Measurements from ENCODE around the gene SELENOO.
"Not testable (repeated sequence)": the region's sequence is repeated elsewhere in the genome, so short reads cannot be mapped to it uniquely, and the experiment has no call there.

The SELENOO gene

DNA sequence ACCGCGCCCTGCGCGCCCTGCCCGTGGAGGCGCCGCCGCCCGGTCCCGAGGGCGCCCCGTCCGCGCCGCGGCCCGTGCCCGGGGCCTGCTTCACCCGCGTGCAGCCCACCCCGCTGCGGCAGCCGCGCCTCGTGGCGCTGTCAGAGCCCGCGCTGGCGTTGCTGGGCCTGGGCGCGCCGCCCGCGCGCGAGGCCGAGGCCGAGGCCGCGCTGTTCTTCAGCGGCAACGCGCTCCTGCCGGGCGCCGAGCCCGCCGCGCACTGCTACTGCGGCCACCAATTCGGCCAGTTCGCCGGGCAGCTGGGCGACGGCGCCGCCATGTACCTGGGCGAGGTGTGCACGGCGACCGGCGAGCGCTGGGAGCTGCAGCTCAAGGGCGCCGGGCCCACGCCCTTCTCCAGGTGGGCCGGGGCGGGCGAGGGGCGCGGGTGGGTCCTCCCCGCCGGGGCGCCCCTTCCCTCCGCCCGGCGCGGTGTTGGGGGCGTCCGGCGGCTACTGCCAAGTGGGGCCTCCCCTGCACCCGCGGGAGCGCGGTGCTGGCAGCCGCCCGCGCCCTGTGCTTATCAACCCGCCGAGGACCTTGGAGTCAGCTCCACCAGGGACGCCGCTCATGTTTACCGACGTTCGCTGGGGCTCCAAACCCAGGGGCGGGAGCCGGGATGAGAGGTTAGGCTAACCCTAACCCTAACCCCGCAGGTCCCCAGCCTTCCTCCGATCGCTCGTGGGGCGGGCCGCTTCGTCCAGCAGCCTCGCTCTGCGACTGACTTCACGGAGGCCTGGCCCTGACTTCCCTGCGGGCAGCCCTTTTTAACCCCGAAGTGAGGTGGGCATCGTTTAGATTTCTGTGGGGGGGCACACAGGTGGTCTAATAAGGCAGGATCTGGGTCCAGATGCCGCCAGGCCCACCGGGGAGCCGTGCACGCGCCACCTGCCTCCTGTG, 649 bp downstream of the SELENOO start:
- DNase-seq, result no peak

DNA sequence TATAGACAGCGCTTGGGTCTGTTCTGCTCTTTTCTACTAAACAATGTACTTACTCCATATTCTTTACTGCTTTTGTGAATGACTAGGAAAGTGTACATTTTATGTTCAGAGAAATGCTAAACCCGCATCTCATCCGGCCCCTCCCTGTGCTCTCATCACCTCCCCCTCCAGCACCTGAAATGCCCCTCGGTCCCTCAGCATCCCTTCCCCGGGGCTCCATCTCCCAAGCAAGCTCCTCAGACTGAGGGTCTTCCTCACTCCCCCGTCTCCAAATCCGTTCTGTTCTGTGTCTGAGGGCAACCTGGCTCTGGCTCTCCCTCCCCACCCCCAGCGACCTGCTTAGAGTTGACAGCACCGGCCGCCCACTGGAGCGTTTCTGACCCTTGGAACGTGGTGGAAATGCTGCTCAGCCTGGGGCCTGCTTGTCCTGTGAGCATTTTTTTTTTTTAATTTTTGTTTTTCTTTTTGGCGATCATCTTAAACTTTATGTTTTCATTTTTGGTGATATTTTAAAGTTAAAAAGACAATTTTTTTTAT, 1.4 kb downstream of the SELENOO start:
- no peak for DNase-seq

DNA sequence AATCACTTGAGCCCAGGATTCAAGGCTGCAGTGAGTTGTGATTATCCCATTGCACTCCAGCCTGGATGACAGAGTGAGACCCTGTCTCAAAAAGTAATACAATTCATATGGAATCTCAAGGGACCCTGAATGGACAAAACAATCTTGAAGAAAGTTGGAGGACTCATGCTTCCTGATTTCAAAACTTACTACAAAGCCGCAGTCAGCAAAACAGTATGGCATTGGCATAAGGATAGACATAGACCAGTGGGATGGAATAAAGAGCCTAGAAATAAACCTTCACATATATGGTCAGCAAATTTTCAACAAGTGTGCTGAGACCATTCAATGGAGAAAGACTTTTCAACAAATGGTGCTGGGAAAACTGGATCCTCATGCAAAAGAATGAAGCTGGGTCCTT, 2.5 kb downstream of the SELENOO start:
- DNase-seq, result no peak

DNA sequence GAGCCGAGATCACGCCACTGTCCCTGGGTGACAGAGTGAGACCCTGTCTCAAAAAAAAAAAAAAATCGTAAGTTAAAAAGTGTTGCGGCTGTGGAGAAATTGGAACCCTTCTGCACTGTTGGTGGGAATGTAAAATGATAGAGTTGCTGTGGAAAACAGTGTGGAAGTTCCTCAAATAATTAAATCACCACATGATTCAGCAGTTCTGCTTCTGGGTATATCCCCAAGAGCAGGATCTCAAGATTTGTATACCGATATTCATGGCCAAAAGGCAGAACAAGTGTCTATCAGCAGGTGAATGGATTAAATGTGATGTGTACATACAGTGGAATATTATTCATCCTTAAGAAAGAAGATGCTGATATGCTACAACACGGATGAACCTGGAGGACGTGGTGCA, 3.8 kb downstream of the SELENOO start:
- DNase-seq, result no peak

DNA sequence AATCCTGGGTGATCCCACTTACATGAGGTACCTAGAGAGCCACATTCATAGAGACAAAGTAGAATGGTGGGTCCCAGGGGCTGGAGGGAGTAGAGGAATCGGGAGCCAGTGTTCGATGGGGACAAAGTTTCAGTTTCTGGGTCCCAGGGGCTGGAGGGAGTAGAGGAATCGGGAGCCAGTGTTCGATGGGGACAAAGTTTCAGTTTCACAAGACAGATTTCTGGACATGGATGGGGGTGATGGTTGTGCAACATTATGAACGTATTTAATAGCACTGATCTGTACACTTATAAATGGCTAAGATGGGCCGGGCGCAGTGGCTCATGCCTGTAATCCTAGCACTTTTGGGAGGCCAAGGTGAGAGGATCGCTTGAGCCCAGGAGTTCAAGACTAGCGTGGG, 4.2 kb downstream of the SELENOO start:
- not testable (repeated sequence) for DNase-seq

DNA sequence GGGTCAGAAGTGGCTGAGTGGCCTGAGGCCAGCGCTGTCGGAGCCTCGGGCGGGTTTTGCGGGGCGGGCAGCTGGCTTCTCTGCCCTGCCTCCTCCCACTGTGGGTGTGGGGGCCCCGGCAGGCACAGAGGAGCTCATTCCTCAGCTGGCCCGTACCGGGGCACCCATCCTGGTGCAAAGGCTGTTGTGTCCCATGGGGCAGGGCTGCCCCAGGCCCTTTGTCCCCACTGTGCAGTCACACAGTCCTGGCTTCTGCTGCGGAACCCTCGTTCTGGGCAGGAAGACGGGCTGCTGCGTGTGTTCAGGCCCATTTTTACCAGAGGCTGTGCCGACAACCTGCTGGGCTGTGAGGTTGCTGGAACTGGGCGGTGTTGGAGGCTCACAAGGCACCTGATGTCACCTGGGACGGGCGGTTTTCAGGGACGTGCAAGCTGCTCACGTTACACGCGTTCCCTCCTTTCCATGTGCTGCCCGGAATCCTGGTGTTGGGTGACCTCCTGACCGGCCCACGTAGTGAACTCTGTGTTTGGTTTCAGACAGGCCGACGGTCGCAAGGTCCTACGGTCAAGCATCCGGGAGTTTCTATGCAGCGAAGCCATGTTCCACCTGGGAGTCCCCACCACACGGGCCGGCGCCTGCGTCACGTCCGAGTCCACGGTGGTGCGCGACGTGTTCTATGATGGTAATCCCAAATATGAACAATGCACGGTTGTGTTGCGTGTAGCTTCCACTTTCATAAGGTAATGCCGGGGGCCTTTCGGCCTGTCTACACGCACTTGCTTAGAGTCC, 5.2 kb downstream of the SELENOO start:
- DNase-seq, result peak; percentile 20

- DNase-seq, result peak; percentile 43
Observed at GRCh38 chr22:50206599-50206998, 5.8 kb downstream of the SELENOO start.

- DNase-seq, result peak; percentile 64
Observed at GRCh38 chr22:50207383-50208140, 6.8 kb downstream of the SELENOO start.

GRCh38 chr22:50208430-50208938, 7.7 kb downstream of the SELENOO start:
- peak; percentile 32 for DNase-seq

DNA sequence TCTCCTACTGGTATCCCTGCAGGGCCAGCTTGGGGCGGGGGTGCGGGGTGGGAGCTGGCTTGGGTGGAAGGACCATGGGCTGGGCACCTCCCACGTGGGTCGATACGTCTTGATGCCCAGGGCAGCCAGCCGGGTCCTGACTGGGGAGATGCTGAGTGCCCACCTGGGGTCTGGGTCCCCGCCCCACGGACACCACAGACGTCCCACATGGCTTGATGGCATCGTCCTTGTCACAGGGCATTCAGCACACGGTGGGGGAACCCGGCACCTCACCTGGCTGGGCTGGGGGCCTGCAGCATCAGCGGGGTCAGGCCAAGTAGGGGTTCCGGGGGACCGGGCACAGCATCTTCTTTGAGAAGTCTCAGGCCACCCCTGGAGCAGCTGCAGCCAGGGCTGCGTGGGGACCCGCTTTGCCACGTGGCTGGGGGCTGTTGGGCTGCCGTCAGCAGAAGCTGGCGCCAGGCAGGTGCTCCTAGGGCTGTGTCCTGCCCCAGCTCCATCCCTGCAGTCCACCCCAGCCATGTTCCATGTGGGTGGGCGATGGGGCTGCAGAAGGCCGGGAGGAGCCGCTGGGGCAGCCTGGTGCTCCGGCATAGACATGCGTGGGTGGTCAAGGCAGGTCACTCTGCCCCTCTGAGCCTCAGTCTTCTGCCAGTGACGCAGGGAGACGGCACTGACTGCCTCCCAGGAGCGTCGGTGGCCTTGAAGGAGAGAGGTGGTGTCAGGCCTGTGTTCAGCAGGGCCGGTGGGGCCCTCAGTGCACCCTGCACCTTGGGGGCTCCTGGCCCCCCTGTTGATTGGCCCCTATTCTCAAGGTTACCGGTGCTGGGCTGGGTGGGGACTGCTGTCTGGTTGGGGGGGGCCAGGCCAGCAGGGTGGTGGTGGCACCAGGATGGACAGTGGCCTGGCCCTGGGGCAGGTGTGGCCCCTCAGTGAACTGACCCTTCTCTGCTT, 8.4 kb downstream of the SELENOO start:
- DNase-seq, result peak; percentile 31

DNA sequence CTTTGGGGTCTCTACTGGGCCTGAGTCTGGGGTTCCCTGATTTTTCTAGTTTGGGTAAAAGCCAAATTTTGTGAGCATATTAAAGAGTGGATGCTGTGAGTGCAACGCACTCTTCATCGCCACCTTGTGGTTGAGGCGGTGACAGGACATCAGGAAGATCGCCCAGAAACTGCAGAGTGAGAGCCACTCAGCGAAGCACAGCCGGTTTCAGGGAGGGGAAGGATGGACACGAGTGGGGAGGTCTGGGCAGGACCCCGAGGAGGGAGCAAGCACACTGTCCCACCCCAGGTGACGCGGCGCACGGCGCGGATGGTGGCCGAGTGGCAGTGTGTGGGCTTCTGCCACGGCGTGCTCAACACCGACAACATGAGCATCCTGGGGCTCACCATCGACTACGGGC, 9.1 kb downstream of the SELENOO start:
- peak; percentile 71 for DNase-seq

DNA sequence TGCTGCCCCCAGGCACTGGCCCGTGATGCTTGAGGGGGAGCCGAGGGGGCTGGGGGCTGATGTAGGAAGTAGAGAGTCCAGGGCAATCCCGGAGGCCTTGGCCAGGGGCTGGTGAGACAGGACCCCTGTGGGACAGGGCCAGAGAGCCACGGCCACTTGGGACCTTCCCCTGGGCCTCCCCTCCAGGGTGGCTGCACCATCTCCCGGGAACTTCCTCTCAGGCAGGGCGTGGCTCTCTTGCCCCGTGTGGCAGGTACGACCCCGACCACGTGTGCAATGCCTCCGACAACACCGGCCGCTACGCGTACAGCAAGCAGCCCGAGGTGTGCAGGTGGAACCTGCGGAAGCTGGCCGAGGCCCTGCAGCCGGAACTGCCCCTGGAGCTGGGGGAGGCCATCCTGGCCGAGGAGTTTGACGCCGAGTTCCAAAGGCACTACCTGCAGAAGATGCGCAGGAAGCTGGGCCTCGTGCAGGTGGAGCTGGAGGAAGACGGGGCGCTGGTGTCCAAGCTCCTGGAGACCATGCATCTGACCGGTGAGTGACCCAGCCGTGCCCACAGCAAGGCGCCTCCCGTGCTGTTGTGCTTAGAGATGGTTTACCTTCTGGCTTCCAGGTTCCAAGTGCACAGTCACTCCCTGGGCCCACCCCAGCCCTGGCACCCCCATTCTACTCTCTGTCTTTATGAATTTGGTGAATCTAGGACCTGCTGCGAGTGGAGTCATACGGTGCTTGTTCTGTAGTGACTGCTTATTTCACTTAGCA, 9.7 kb downstream of the SELENOO start:
- peak; percentile 30 for DNase-seq

DNA sequence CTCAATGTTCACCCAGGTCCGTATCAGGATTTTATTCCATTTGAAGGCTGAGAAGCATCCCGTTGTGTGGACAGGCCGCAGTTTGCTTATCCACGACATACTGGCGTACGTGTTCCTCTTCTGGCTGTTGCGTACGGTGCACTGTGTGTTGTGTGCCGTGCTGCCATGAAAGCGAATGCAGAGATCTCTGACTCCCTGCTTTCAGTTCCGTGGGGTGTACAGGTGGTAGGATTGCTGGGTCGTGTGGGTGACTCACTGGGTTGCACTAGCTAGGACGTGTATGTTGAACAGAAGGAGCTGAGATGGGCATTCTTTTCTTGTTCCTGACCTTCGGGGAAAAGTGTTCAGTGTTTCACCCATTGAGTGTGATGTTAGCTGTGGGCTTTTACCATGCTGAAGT, 10.3 kb downstream of the SELENOO start:
- DNase-seq, result peak; percentile 10

DNA sequence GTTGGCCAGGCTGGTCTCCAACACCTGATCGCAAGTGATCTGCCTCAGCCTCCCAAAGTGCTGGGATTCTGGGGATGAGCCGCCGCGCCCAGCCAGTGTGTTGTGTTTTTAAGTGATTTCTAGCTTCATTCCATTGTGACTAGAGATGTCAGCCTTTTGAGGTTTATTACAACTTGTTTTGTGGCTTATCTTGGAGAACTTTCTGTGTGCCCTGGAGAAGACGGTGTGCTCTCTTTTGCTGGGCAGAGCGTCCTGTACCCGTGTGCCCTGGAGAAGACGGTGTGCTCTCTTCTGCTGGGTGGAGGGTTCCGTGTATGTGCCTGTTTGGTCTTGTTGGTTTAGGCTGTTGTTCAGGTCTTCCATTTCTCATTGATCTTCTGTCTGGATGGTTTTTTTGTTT, 12.5 kb downstream of the SELENOO start:
- no peak for DNase-seq

DNA sequence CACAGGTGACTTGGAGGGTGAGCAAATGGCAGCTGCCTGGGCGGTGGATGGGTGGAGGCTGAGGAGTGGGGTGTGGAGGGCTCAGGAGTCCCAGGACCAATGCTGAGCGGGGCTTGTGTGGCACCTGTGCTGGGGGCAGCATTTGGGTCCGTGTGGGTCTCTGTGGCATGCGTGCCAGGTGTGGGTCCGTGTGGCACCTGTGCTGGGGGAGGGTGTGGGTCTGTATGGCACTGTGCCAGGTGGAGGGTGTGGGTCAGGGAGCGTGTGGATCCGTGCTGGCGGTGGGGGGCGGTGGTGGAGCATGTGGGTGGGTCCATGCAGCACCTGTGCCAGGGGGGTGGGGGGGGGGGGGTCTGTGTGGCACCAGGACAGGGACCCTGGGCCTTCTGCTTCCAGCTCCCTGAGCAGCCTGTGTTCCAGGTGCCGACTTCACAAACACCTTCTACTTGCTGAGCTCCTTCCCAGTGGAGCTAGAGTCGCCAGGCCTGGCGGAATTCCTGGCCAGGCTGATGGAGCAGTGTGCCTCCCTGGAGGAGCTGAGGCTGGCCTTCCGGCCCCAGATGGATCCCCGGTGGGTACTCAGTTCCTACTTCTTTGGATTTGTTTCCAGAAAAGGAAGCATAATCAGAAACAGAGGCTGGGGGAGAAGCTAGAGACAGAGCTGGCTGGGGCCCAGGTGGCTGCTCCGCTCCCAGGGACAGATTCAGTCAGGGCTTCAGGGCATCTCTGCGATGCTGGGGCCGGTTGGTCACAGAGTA, 14.7 kb downstream of the SELENOO start:
- DNase-seq, result peak; percentile 40

GRCh38 chr22:50216055-50216683, 15.4 kb downstream of the SELENOO start:
- DNase-seq, result peak; percentile 31

- DNase-seq, result peak; percentile 30
Observed at GRCh38 chr22:50216684-50217520, 16.1 kb downstream of the SELENOO start.

DNA sequence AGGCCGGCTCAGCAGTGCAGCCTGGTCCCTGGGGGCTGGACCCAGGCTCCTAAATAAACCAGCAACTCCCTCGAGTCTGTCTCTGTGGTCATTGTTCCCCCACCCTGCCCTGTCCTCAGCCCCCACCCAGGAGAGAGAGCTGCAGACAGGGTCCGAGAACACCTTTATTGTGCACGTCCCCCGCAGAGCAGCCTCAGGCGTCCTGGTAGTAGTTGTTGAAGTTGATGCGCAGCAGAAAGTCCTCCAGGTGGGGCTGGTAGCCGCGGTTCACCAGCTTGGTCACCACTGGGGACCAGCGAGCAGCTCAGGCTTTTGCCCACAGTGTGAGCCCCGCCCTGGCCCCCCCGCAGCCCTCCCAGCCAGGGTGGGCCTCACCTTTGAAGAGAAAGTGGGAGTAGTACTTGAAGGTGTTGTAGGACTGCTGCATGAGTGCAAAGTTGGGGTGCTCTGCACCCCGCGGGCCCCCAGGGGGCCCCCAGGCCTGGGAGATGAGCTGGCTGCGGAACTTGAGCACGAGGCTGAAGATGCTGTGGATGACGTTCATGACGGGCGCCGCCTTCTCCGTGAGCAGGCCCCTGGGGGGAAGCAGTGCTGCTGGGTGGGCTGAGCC, 16.8 kb downstream of the SELENOO start:
- peak; percentile 26 for DNase-seq
